Right renal pelvis (tissue), 4 donors: ENCODE data around the gene COL4A5. TPM values are rescaled to one million over a fixed set of nuclear protein-coding genes. Genes with fewer than 3 reads are reported as not detected.

Experiments used
- DNase-seq, 4 donors: peaks; one replicate each; pipeline ENCODE4 v3.0.0-alpha.2; 2013; ENCODE audit warnings: low read depth in 4 of 4, low spot score in 3 of 4, missing footprints in 1 of 4
- polyA plus RNA-seq, 4 donors: library from polyadenylated mRNA; unstranded; fragments of 120-200 nt; gene quantifications; one replicate each; pipeline ENCODE4 v1.2.1, GENCODE V29; 2013; ENCODE audit not compliant: insufficient read length in 4 of 4

The COL4A5 gene
- polyA plus RNA-seq, 4 donors = 123 to 163 (median 148) TPM

DNA sequence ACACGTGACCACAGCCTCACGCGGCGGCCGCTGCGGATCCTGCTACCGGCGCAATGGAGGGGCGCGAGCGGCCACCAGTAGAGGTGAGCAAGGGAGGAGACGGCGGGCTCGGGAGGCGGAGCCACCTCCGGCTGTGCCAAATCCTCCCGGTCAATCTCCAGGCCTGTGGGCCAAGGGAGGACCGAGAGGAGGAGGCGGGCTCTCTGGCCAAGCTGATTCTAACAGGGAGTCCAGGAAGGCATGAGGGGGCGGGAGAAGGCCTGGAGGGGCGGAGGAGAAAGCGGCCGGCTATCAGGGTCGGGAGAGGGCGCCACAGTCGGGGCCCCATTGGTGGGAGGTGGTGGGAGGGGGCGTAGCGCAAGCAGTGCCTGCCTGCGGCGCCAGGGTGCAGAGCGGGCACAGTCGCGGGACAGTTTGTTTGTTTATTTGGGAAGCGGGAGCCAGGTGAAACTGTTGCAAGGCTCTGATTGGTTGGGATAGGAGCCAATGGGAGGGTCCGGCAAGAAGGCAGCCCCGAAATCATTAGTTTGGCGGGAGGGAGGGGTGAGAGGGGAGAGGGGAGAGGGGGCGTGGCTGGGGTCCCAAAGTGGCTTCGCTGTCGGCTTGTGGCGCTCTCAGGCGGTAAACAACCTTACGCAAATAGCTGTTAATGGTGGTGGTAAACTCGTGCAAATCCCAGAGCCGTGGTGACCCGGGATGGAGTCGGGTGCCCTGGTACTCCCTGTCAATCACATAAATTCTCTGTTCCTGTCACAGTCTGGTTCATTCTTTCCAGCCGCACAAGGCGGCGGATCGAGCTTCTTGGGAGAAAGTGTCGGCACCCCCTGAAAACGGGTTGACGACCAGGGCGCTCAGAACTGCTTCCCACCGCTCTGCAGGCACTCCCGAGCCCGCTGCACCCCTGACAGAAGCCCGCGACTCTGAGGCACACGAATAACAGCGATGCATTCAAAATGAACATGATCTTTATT, 297.2 kb downstream of the COL4A5 start, which contains the start of gene IRS4:
Gene IRS4, minus strand, starts transcription at position 55 of the 971 bp plus-strand sequence.
- peak in 2 of 4 donors; percentile 30 to 47 for DNase-seq

DNA sequence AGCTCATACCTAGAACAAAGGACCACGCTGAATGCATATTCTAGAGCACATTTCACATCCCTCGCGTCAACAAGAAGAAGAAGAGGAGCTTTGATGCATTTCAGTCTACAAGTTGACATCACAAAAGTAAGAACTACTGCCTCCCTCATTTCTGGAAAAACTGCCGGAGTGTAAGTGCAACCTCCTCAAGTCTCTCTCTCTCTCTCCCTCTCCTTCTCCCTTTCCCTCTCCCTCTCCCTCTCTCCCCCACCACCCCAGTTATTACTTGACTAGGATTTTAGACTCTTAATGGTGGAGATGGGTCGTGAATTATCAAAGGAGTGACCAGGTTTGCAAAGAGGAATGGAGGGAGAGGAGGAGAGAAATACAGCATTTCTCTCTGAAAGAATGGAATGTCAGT, 298.1 kb downstream of the COL4A5 start:
- no peak for DNase-seq

DNA sequence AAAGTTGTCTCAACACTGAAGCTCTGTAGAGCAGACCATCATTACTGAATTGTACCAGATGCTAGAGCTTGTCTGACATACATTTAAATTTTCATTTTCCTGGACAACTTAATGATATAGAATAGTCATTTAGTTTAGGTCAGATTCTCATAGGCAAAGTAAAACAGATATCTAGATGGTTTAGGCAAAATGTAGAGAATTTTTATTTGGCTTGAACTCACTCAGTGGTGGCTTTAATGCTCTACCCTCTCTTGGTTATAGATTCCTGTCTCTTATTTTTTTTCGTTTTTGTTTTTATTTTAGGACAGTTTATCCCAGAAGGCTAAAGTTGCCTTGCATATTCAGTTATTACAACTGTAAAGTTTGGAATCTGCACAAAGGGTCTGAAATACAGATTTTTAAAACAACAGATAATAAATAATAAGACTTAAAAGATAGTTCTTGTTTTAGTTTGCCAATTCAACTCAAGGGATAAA, 300.7 kb downstream of the COL4A5 start:
- DNase-seq = no peak

Other genes with a start within 250 kb of the COL4A5 start
- 10 to 100 TPM; 16.6 to 17.8 (median 17.3) TPM for gene COL4A6, start 1.4 kb upstream of the COL4A5 start, polyA plus RNA-seq